T-helper 1 cell treated with Interleukin-12 subunit alpha and Interleukin-12 subunit beta and Interleukin-4 antibody, amounts not matched to agents 30 ng/mL and 1 ng/mL, for 36 hours (primary cell): ENCODE results near the gene ALOX5AP. TPM values are rescaled to one million over a fixed set of nuclear protein-coding genes. Genes with fewer than 3 reads are reported as not detected.

Source experiments
- intact Hi-C: fragments of 100-400 bp; cut with micrococcal nuclease; formaldehyde crosslinking; loops from one replicate; pipeline ENCODE4 v1.15.1; 2024
- total RNA-seq: library from RNA; stranded (reverse); gene quantifications from 2 replicates; pipeline ENCODE4 v1.2.3, GENCODE V29; 2022

Gene ALOX5AP
- total RNA-seq = 212 and 214 TPM in 2 replicates

DNA sequence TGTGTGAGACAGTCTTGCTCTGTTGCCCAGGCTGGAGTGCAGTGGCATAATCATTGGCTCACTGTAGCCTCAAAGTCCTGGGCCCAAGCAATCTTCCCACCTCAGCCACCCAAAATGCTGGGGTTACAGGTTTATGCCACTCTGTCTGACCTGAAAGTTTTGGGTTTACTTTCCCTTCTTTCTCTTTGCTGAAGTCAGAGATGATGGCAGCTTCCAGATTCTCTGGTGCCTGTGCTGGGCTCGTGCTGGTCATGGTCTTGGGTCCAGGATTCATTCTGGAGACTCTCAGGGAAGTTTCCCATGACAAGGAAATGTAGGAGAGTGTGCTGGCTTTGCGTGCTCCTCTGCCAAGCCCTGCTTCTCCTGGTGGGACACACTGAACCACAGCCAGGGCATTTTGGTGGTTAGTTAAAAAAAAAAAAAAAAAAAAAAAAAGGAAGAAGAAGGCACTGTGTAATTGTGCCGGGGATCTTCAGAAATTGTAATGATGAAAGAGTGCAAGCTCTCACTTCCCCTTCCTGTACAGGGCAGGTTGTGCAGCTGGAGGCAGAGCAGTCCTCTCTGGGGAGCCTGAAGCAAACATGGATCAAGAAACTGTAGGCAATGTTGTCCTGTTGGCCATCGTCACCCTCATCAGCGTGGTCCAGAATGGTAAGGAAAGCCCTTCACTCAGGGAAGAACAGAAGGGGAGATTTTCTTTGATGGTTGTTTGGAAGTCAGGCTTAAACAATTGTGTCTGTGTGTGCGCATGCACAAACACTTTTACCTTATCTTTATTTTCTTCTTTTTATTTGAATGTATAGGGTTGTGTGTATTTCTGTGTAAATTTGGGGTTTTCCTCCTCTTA lies at the start of gene ALOX5AP:
ALOX5AP (plus strand) TSS at position 519 of the 847 bp plus-strand sequence; CDS start at position 582, 63 bp downstream.
- intact Hi-C loops = loop anchor here (1.0 kb wide), 3 partner anchors 9 to 79 kb away; no protein-coding TSS in a partner anchor

DNA sequence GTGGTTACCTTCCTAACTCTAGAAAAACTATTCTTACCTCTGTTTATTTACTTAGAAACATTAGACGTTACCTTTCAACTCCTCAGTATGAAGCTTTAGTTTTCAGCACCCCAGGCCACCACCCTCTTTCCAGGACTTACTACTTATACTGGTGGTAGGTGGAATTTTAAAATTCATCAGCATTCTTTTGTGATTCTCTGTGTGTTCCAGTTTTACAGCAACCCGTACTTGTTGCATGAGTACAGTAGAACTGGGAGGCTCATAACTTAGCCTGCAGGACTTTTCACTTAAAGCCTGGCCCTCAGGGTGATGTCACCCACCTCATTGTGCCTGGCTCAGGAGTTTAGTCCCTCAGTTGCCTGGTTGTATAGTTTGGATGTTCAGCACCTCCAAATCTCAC lies 49.4 kb upstream of the ALOX5AP start:
- intact Hi-C loops = no loop called here

DNA sequence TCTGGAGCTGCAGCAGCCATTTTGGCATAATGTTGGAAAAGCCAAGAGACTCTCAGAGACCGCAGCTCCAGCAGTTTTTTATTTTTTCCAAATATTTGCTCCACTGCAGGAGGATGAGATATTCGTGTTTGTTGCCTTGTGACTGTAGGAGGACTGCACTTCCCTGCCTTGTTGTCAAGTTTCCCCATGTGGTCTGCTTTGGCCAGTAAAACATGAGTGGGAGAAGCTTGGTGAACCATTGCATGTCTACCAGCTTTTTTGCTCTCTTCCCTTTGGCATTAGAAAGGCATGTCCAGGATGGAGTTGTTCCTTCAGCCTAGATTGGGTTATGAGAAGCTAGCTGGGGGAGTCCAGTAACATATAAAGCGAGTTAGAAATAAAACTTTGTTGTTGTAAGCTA lies 47.7 kb upstream of the ALOX5AP start:
- intact Hi-C loops = no loop called here

DNA sequence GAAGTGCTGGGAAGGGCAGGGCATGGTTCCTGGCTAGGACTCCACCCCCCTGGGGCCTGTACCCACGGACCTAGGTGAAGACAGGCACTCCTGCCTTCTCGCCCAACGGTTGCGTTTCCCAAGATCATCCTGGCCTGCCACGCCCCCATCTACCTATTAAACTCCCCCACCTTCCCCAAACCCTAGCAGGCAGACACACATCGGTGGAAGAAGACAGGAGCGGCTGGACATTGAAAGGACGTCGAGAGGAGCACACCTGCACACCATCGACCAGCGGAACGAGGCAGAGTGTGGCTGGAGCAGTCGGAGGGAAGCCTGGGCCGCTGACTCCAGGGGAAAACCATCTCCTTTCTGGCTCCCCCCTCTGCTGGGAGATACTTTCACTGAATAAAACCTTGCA lies 45.6 kb upstream of the ALOX5AP start:
- intact Hi-C loops = loop anchor here (2.0 kb wide), 1 partner anchor 51 kb away; no protein-coding TSS in a partner anchor

DNA sequence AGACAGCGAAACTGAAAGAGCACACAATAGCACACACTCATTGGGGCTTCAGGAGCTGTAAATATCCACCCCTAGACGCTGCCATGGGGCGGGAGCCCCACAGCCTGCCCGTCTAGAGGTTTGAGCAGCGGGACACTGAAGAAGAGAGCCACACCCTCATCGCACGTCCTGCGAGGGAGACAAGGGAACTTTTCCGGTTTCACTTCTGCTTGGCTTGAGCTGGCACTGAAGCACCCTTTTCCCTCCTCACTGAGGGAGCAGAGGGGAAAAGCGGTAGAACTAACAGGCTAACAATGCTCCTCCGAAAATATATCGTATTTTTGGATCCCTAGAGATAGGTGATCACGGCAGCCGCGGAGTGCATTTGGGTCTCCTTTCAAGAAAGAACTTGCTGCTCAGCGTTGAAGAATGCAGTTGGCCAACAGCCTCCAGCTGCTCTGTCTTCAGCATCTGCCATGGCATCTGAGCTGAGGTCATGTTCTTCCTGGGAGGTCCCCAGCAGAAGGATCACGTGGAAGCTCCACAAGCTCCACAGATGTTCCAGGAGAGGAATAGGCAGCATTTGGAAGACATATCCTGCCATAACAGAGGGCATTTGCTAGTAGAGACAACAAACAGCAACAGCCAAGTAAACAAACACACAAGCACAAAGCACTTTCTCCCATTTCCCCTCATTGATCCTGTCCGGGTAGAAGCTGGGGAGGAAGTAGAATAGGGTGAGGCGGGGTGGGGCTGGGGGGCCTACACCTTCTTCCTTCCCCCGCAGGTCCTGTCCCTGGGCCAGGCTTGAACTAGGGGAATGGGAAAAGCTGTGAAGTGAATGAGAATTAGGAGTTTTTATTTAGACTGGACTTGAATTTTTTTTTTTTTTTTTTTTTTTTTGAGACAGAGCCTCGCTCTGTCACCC lies 44.8 kb upstream of the ALOX5AP start:
- intact Hi-C loops = loop anchor here (2.0 kb wide), 1 partner anchor 50 kb away; no protein-coding TSS in a partner anchor

DNA sequence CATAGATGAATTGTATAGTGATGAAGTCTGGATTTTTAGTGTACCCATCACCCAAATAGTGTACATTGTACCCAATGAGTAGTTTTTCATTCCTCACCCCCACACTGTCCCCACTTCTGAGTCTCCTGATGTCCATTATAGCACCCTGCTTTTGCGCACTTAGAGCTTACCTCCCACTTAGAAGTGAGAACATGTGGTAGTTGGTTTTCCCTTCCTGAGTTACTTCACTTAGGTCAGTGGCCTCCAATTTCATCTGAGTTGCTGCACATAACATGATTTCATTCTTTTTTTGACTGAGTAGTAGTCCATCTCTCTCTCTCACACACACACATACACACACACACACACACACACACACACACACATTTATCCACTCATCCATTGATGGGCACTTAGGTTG lies 43.2 kb upstream of the ALOX5AP start:
- intact Hi-C loops = no loop called here

DNA sequence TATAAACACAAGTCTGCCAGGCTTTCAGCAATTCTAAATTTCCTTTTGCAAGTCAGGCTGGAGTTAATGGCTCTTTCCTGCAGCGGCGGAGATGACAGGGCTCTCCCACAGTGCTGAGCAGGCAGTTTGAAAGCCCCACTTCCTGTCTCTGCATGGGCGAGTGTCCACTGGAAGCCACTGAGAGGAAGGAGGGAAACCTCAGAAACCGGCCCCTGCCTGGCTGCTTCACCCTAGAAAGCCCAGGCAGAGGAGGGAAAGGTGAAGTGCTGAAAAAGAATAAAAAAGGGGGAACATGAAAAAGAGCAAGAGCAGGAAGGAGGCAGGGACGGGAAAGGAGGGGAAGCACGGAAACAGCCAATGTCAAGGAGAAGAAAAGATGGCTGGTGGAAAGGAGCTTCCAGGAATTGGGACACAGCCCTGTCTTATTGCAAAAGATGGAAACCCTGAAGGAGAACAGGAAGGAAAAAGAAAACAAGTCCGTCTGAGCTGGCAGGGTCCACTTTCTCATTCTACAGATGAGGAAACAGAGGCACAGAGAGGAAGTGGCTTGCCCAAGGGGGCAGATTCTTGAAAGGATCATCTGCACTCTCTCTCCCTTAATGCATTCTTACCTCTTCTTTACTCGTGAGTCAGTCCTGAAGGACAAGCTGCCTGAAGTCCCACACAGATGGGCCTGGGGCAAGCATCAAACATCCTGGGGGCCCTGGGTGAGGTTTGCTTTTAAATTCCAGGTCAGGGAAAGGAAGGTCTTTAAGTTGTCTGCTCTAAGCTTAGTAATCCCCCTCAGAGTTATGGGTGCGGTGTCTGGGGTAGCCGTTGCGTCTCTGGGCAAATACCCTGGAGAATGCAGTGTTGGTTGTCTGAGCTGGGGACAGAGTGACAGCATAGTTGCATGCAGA lies 38.8 kb upstream of the ALOX5AP start:
- intact Hi-C loops = no loop called here

DNA sequence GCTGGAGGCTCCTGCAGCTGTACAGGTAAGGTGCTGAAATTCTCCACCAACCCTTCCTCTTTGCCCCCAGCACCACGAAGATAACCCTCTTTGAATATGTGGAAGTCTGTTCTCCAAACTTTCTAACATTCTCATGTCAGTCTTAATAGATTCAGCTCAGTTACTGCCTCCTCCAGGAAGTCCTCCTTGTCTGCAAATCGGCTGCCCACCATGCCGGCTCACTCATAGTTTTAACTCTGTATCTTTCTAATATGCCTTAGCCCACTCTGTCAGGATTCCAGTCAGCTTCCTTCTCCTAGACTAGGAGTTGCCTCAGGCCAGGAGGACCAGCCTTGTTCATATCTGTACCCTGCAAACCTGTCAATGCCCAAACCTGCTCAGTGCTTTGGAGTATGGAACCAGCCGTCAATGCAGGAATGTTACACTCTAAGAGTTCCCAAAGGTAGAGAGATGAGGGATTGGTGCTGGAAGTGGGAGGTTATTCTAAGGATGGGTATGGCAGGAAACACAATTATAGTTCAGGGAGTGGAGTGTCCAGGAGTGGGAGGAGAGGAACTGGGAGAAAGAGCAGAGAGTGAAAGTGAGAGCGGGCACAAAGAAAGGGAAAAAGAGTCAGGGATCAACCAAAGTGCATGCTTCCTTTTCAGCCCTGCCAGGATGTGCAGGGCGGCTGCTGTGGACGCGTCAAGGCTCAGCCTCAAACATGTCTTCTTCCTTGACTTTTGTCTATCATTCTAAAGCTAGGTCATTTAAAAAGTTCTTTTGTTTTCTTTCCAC lies 38.0 kb upstream of the ALOX5AP start:
- intact Hi-C loops = no loop called here

DNA sequence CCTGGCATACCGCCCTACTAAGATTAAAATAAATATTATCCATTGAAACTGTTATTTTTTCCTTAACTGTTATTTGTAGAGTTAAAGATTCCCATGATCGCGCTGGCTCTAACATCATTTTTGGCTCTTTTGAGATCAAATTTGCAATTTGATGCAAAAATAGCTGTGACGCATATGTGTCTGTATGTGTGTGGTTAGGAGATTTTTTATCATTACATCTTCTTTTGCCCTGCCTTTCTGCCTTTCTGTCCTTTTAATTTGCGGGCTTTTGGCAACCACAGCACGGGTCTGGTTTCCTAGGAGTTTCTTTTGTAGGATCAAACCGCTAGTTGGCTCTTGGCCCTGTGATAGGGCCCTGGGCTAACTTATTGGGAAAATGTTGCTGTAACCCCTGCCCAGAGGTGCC lies 37.3 kb upstream of the ALOX5AP start:
- intact Hi-C loops = no loop called here

DNA sequence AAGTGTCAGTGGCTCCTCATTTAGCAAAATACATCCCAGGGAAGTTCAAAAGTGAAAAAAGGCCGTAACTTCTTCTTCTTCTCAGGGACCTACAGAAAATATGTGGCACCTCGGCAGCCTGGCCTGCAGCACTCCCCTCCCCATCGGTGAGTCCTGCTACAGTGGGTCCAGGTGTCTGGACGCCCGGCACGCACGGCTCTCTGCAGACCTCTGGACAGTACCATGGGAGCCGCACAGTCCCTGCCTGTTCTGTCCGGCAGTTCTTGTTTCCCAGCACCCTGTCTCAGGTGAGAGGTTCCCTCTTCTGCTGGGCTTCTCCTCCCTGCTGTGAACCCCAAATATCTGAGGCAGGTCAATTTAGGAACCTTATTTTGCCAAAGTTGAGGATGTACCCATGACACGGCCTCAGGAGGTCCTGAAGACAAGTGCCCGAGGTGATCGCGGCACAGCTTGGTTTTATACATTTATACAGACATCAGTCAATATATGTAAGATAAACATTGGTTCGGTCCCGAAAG lies 36.8 kb upstream of the ALOX5AP start:
- intact Hi-C loops = no loop called here

DNA sequence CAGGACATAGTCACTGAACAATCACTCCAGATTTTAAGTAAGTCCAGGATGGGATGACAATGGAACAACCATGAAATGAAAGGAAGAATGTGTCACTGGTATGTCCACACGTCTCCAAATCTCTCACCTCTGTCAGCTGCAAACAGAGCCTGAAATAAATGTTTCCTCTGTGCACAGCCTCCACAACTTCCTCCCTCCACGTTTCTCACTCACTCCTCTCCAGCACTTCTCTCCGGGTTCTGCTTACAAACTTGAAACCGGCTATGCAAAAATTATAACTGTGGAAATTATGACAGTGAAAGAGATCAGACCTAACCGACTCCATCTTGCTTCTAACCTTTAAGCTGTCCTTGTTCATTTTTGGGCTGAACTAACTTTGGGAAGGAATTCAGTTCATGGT lies 35.0 kb upstream of the ALOX5AP start:
- intact Hi-C loops = no loop called here

DNA sequence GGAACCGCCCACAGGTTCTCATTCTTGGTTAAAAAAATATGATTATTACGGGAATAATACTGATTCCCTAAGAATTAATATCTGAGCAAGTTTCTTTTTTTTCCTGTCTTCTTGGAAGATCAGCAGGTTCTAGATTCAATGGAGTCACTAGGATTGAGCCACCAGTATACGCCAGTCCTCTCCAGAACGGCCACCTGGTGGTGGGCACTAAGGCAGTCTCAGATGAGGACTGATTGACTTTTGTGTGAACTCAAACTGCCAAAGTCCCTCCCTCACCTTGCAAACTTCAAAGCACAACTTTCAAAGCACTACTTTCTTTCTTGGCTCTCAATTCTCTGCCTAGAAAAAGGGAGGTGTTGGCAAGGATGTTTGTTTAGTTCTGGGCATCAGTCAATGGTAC lies 33.3 kb upstream of the ALOX5AP start:
- intact Hi-C loops = no loop called here

DNA sequence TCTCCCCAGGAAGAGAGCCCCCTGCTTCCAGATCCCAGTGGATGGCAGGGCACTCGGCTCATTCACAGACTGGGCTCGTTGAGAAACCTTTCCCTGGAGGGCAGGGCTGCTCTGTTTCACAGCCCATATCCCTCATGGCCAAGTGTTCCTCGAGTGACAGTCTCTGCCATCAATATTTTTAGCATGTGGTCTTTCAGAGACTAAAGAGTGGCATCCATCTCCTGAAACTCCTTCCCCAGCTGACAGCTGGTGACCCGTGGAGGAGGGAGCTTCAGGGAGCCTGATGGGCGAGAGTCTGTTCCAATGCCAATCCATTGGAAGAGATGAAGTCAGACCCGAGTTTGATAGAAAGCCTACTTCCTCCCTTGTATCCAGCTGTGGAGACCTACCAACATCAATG lies 30.7 kb upstream of the ALOX5AP start:
- intact Hi-C loops = no loop called here

DNA sequence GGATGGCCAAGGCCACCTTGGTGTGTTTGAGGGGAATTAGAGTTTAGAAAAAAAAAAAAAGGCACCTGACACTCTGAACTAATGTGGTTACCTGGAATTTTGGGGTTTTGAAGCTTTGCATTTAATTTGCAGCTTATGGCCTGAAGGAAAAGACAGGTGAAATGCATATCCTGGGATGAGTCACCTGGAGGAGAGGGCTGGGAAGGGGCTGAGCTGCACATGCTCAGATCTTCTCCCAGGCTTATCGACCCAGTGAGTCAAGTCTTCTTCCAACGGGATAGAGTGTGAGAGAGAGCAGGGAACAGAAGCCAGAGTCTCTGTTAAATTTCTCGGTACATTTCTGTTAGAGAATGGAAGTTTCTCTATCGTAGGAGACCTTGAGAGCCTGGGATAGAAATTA lies 29.7 kb upstream of the ALOX5AP start:
- intact Hi-C loops = no loop called here

DNA sequence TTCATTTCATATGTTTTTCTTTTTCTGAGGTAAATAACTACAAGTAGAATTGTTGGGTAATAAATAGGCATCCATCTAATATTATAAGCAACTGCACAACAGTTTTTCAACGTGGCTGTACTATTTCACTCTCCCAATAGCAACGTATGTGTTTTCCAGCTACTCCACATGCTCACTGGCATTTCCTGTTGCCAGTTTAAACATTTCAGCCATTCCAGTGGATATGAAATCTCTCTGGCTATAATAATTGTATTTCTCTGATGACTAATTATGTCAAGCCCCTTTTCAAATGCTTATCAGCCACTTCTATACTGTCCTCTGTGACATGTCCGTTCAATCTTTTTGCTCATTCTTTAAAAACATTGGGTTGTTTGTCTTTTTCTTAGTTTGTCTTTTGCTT lies 26.8 kb upstream of the ALOX5AP start:
- intact Hi-C loops = no loop called here

DNA sequence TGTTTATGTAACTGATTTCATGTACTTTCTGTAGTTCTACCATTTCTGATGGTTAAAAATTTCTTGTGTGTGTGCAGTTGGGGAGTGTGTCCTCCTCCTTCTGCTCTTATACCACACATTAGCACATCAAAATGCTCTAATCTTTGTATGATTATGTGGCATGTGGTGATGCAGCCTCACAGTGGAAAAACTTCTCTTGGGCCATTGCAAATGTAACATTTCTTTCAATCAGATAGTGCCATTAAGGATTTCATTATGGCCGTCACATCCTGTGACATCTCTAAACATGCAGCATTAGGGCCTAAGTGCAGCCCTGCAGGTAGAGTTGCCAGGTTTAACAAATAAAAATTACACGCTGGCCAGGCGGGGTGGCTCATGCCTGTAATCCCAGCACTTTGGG lies 24.9 kb upstream of the ALOX5AP start:
- intact Hi-C loops = loop anchor here (2.0 kb wide), 1 partner anchor 30 kb away; no protein-coding TSS in a partner anchor

DNA sequence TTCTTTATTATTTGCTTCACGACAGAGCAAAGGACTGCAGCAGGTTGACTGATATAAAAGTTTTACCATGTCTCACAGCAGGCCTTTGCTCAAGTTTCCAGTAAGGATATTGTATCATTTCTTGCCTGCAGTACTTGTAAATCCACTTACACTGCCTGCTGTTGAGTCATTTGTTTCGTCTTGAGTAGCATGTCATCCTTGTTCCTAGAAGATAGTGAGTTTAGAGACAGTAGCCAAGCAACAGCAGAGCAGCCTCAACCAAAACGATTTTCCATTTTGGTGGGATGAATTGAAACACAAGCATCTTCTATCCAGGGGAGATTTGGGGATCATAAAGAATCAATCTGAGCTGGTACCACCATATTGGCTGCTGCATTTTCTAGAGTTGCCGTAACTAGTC lies 24.0 kb upstream of the ALOX5AP start:
- intact Hi-C loops = loop anchor here (2.0 kb wide), 1 partner anchor 29 kb away; no protein-coding TSS in a partner anchor

DNA sequence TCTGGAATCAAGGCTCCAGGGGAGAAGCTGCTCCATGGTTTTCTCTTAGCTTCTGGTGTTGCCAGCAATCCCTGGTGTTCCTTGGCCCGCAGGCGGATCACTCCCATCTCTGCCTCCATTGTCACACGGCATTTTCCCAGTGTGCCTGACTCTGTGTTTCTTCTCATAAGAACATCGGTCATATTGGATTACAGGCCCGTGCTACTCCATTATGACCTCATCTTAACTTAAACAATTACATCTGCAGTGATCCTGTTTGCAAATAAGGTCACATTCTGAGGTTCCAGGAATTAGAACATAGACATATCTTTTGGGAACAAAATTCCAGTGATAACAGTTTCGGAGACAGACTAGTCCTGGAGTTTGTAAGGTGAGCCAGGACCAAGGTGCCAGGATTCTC lies 23.5 kb upstream of the ALOX5AP start:
- intact Hi-C loops = loop anchor here (2.0 kb wide), 1 partner anchor 29 kb away; no protein-coding TSS in a partner anchor
